H1 (cell line): ENCODE data around the gene NEK3. TPM values are rescaled to one million over a fixed set of nuclear protein-coding genes. Genes with fewer than 3 reads are reported as not detected.

Experiments used
- CTCF ChIA-PET: fragments of 300-600 bp; sonication (Branson Sonifier 250); formaldehyde crosslinking; loops from one replicate; lab custom pipeline; 2021; ENCODE audit not compliant: partially characterized antibody; lab: Charles Lee
- POLR2A ChIA-PET: fragments of 300-600 bp; sonication (Branson Sonifier 250); formaldehyde crosslinking; loops from one replicate; lab custom pipeline; 2021; ENCODE audit warnings: inconsistent platforms; ENCODE audit not compliant: partially characterized antibody; lab: Charles Lee
- DNase-seq, 2 experiments: peaks; one replicate each; pipeline versions ENCODE4 v3.0.0 to v3.0.0-alpha.2; 2010 to 2022; ENCODE audit warnings: low spot score in 2 of 2, low read depth in 1 of 2, mixed read lengths in 1 of 2
- FAIRE-seq: peaks from 2 replicates; lab custom pipeline; 2011; peaks lifted over from hg19 to GRCh38; lab: Jason Lieb, UNC
- H2AFZ ChIP-seq: 2 replicates; pipeline ENCODE4 v1.8.1; 2012; ENCODE audit warnings: low read length, inconsistent platforms
- H2AK5ac ChIP-seq: 2 replicates; pipeline ENCODE4 v1.6.1; 2013; ENCODE audit warnings: low read depth, low read length
- H2BK120ac ChIP-seq: replicated peaks from 2 replicates; pipeline ENCODE3; 2013; ENCODE audit warnings: low read depth, low read length, inconsistent platforms
- H2BK12ac ChIP-seq: 2 replicates; pipeline ENCODE4 v1.6.1; 2013; ENCODE audit warnings: low read depth, low read length
- H2BK15ac ChIP-seq: 2 replicates; pipeline ENCODE4 v1.6.1; 2013; ENCODE audit warnings: low read length
- H2BK20ac ChIP-seq: 2 replicates; pipeline ENCODE4 v1.6.1; 2013; ENCODE audit warnings: low read length
- H2BK5ac ChIP-seq: 2 replicates; pipeline ENCODE4 v1.6.1; 2013; ENCODE audit warnings: low read depth, low read length
- H3K14ac ChIP-seq: 2 replicates; pipeline ENCODE4 v1.6.1; 2013; ENCODE audit warnings: inconsistent platforms; ENCODE audit not compliant: insufficient read length
- H3K18ac ChIP-seq: 2 replicates; pipeline ENCODE4 v1.6.1; 2013; ENCODE audit warnings: low read length; ENCODE audit errors: extremely low read depth
- H3K23ac ChIP-seq: 2 replicates; pipeline ENCODE4 v1.6.1; 2013; ENCODE audit warnings: inconsistent platforms; ENCODE audit not compliant: insufficient read length
- H3K23me2 ChIP-seq: 2 replicates; pipeline ENCODE4 v1.6.1; 2013; ENCODE audit warnings: low read depth, low read length
- H3K27ac ChIP-seq: 2 replicates; pipeline ENCODE4 v1.6.1; 2011; ENCODE audit warnings: low read depth, low read length, inconsistent platforms
- H3K27me3 ChIP-seq, 4 experiments: replicated peaks in 1 of 4; 1 replicate in 1 of 4; 2 replicates in 3 of 4; pipeline versions ENCODE4 v1.6.1 to v1.8.1; 2011 to 2013; ENCODE audit warnings: low read length in 3 of 4, mild to moderate bottlenecking in 3 of 4, inconsistent platforms in 2 of 4, mixed read lengths in 2 of 4, moderate library complexity in 1 of 4; ENCODE audit not compliant: control insufficient read depth in 3 of 4, insufficient read depth in 3 of 4; ENCODE audit errors: extremely low read depth in 1 of 4
- H3K36me3 ChIP-seq, 4 experiments: 2 replicates each; pipeline versions ENCODE4 v1.6.1 to v1.8.1; 2011 to 2013; ENCODE audit warnings: mild to moderate bottlenecking in 4 of 4, low read length in 3 of 4, moderate library complexity in 2 of 4, control low read depth in 1 of 4, inconsistent platforms in 1 of 4; ENCODE audit not compliant: insufficient read depth in 4 of 4, control insufficient read depth in 2 of 4
- H3K4ac ChIP-seq: replicated peaks from 2 replicates; pipeline ENCODE3; 2013; ENCODE audit warnings: low read length, low read depth, mixed read lengths, inconsistent platforms; ENCODE audit not compliant: insufficient read length
- H3K4me1 ChIP-seq, 4 experiments: replicated peaks in 1 of 4; 1 replicate in 1 of 4; 2 replicates in 3 of 4; pipeline versions ENCODE4 v1.6.1 to v1.8.1; 2011 to 2013; ENCODE audit warnings: low read length in 3 of 4, inconsistent platforms in 2 of 4, mixed read lengths in 1 of 4; ENCODE audit not compliant: insufficient read depth in 4 of 4, control insufficient read depth in 3 of 4
- H3K4me2 ChIP-seq, 2 experiments: 2 replicates each; pipeline versions ENCODE4 v1.6.1 to v1.8.1; 2011 to 2013; ENCODE audit warnings: low read depth in 2 of 2, low read length in 2 of 2, control low read depth in 1 of 2, inconsistent platforms in 1 of 2, mild to moderate bottlenecking in 1 of 2; ENCODE audit not compliant: insufficient read depth in 1 of 2
- H3K4me3 ChIP-seq, 4 experiments: fragments of 200-600, 300-600 bp in 1 of 4; sonication (generic), shearing (Covaris generic), sonication (Bioruptor Twin) in 1 of 4; 2 replicates each; pipeline versions ENCODE4 v1.5.1 to v1.8.1; 2011 to 2016; ENCODE audit warnings: low read length in 4 of 4, low read depth in 3 of 4, control low read depth in 2 of 4, inconsistent platforms in 2 of 4, mild to moderate bottlenecking in 2 of 4, mixed read lengths in 1 of 4, moderate library complexity in 1 of 4; ENCODE audit not compliant: insufficient read depth in 2 of 4; ENCODE audit errors: extremely low read depth in 1 of 4
- H3K56ac ChIP-seq: replicated peaks from 2 replicates; pipeline ENCODE3; 2013; ENCODE audit warnings: low read depth, mild to moderate bottlenecking, mixed read lengths, low read length, inconsistent platforms; ENCODE audit not compliant: insufficient read length
- H3K79me1 ChIP-seq: 2 replicates; pipeline ENCODE4 v1.6.1; 2013; ENCODE audit warnings: low read depth, low read length, control low read depth
- H3K79me2 ChIP-seq, 2 experiments: 2 replicates each; pipeline versions ENCODE4 v1.6.1 to v1.8.1; 2012 to 2013; ENCODE audit warnings: low read length in 2 of 2, mild to moderate bottlenecking in 2 of 2, inconsistent platforms in 1 of 2; ENCODE audit not compliant: insufficient read depth in 2 of 2, control insufficient read depth in 1 of 2
- H3K9ac ChIP-seq, 4 experiments: replicated peaks in 1 of 4; 1 replicate in 1 of 4; 2 replicates in 3 of 4; pipeline versions ENCODE4 v1.6.1 to v1.8.1; 2011 to 2013; ENCODE audit warnings: low read depth in 3 of 4, low read length in 3 of 4, control low read depth in 2 of 4, mild to moderate bottlenecking in 2 of 4, moderate library complexity in 2 of 4, inconsistent platforms in 1 of 4; ENCODE audit errors: extremely low read depth in 1 of 4
- H3K9me3 ChIP-seq, 2 experiments: 2 replicates each; pipeline versions ENCODE4 v1.6.1 to v1.8.1; 2012 to 2013; ENCODE audit warnings: mild to moderate bottlenecking in 2 of 2, moderate library complexity in 2 of 2, control low read depth in 1 of 2, inconsistent platforms in 1 of 2, low read depth in 1 of 2, low read length in 1 of 2, mixed read lengths in 1 of 2; ENCODE audit not compliant: insufficient read depth in 2 of 2
- H4K20me1 ChIP-seq, 2 experiments: replicated peaks in 1 of 2; 2 replicates each; pipeline versions ENCODE3 to v1.8.1; 2011 to 2013; ENCODE audit warnings: inconsistent platforms in 2 of 2, low read length in 2 of 2, mild to moderate bottlenecking in 1 of 2; ENCODE audit not compliant: insufficient read depth in 2 of 2, control insufficient read depth in 1 of 2
- H4K5ac ChIP-seq: 2 replicates; pipeline ENCODE4 v1.6.1; 2013; ENCODE audit warnings: low read length, low read depth, mixed read lengths, inconsistent platforms; ENCODE audit not compliant: insufficient read length
- H4K8ac ChIP-seq: 2 replicates; pipeline ENCODE4 v1.8.0; 2013; ENCODE audit warnings: mild to moderate bottlenecking, moderate library complexity, low read length, inconsistent platforms; ENCODE audit not compliant: insufficient read depth; ENCODE audit errors: extremely low read depth
- H4K91ac ChIP-seq: replicated peaks from 2 replicates; pipeline ENCODE3; 2013; ENCODE audit warnings: low read length, mixed read lengths, inconsistent platforms; ENCODE audit not compliant: insufficient read length
- CHD7 ChIP-seq: fragments of 300-600 bp; sonication (generic); IDR thresholded peaks from 2 replicates; pipeline ENCODE4 v1.7.1; 2012; ENCODE audit warnings: low read length, moderate library complexity, mild to moderate bottlenecking, inconsistent platforms; ENCODE audit not compliant: insufficient replicate concordance
- polyA plus RNA-seq, 7 experiments: library from polyadenylated mRNA; depleted of rRNA in 3 of 7; stranded (reverse) in 5 of 7; unstranded in 2 of 7; fragments of >200 nt in 5 of 7; fragments of 200-250 nt in 2 of 7; gene quantifications; 1 replicate in 5 of 7; 2 replicates in 1 of 7; 4 replicates in 1 of 7; pipeline versions ENCODE4 v1.2.1 to v1.2.3, GENCODE V29; 2011 to 2013; ENCODE audit warnings: missing spikeins in 2 of 7, mixed read lengths in 2 of 7
- total RNA-seq: library from RNA; stranded (reverse); fragmentation: NEBNext Ultra II Directional; extraction: Animal tissue kit (Norgen Biotek cat#: 25700); gene quantifications from 2 replicates; pipeline ENCODE4 v1.2.1, GENCODE V29; 2021

NEK3 gene
- total and polyA plus RNA-seq, 2 of the 8 experiments (the other 6 are each of a cell fraction or from before 2014, with no cell fraction given): 11.4 to 26.0 TPM

DNA sequence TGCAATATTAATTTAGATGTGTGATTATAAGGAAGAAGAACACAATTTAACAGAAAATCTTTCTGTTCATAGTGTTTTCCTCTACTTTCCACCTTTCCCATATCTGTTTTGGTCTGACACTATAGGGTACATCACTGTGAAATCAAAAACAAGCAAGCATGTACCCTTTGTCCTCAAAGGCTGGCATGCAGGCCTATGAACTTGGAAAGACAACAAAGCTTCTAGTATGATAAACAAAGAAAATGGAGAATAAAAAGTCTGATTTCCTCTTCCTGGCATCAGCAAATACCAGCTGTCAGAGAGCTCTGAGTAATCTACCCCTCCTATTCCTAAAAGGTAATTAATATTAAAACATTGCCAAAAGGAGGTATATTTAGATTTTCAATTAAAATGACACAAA, 5.6 kb upstream of the NEK3 start:
- POLR2A ChIA-PET: no interaction called here
- H2AFZ ChIP-seq: no peak overlapping the region
- TF ChIP-seq CHD7: no peak

More for the DNA sequence above, 5.6 kb upstream of the NEK3 start:
- Histone ChIP-seq H4K8ac (no peak overlapping the region), H4K91ac (no peak overlapping the region), H3K4me3 (no peak overlapping the region), H3K36me3 (peaks cover 0 to 15% (median 4%) of the 10 kb centered on the region in 4 experiments; a peak in 4 of 8 replicates), H3K79me1 (no peaks in the 10 kb centered on the region), H3K4me2 (no peak overlapping the region), H3K9ac (no peak overlapping the region), H2BK5ac (no peak overlapping the region), H3K23ac (no peak overlapping the region), H3K23me2 (no peaks in the 10 kb centered on the region), H3K9me3 (peaks cover 0 to under 1% of the 10 kb centered on the region in 2 experiments; a peak in 1 of 4 replicates), H3K79me2 (no peaks in the 10 kb centered on the region), H4K5ac (no peak overlapping the region), H2BK120ac (no peak overlapping the region), H2BK12ac (no peak overlapping the region), H3K4ac (no peak overlapping the region), H3K14ac (no peak overlapping the region), H2AK5ac (no peak overlapping the region), H2BK15ac (no peak overlapping the region), H2BK20ac (no peak overlapping the region), H4K20me1 (no peaks in the 10 kb centered on the region), H3K18ac (no peak overlapping the region), H3K27me3 (peaks cover 1 to 3% (median 2%) of the 10 kb centered on the region in 4 experiments), H3K4me1 (no peaks in the 10 kb centered on the region; a peak in 1 of 7 replicates), H3K56ac (no peak overlapping the region), H3K27ac (no peak overlapping the region)
- DNase-seq: no peak
- FAIRE-seq: no peak
- CTCF ChIA-PET: interaction anchor here (0.8 to 1.2 kb wide), 4 partner anchors 9 to 286 kb away, joined by 3 read pairs; no protein-coding TSS in a partner anchor
